HS-27A (cell line): ENCODE results near the gene SUMO2.
A peak's percentile ranks its signal among the peaks of the same experiment; 100 is the strongest.
"Not testable (repeated sequence)": the region's sequence is repeated elsewhere in the genome, so short reads cannot be mapped to it uniquely, and the experiment has no call there.

ENCODE experiments used
- DNase-seq: peaks from one replicate; pipeline ENCODE4 v3.0.0-alpha.2; 2012; ENCODE audit warnings: low read depth, missing footprints

SUMO2 gene

DNA sequence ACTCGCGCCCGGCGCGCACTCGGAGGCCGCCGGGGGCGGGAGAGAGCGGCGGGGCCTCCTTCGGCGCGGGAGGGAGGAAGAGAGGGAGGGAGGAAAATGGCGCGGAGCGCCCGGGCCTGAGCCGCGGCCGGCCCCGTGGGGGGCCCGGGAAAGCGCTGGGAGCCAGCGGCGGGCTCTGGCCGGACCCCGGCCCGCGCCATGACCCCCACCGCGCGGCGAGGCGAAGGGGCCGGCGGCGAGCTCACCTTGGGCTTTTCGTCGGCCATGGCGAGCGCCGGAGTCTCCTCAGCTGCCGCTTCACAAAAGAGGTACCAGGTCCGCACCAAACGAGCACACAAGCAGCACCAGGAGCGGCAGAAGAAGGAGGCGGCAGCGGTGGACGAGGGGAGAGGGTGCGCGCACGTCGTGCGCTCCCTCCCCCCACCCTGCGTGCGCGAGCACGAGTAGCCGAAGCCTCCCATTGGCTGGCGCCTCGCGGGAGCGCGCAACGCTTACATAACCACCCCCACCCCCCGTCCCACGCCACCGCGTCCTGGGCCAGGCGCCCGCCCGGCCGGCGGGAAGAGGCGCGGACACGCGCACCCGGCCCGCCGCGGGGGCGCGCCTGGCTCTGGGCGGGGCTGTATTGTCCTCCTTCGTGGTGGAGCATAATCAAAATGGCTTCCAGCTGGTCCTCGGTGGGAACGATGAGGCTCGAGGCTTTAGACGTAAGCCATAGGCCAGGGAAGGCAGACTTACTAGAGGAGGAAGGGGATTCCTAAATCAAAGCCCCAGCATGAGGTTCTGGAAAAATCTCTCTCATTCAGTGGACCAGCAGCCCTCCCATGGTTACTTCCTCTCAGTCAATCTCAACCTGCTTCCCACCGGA, at the start of gene SUMO2:
TSS of gene SUMO2 (minus strand) at position 391 of the 868 bp plus-strand sequence. CDS start at position 266, 125 bp downstream.
- peak; percentile 64 for DNase-seq

DNA sequence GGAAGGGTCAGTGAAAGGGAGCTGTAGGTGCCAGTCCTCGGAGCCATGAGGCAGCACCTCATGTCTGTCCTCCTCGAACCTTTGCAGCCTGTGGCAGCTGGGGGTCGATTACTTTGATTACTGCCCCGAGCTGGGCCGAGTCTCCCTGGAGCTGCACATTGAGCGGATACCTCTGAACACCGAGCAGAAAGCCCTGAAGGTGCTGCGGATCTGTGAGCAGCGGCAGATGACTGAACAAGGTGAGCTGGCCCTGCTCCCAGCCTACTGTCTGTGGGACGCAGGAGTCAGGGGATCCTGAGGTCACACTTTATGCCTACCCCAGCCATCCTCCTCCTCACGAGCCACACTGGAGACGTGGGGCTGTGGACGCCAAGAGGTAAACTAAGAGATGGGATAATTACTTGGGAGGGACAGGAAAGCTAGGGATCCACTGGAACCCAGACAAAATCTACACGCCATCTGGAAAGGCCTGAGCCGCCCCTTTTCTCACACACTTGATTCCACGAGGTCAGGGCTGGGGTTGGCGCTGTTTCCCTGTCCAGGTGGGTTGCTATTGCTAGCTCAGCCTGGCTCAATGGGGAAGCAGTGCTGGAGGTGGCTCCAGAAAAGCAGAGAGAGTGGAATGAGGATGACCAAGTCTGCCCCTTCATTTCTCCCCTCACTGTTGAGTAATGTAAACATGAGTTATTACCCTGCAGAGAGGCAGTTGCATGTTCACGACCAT, 49.1 kb upstream of the SUMO2 start:
- DNase-seq = no peak

DNA sequence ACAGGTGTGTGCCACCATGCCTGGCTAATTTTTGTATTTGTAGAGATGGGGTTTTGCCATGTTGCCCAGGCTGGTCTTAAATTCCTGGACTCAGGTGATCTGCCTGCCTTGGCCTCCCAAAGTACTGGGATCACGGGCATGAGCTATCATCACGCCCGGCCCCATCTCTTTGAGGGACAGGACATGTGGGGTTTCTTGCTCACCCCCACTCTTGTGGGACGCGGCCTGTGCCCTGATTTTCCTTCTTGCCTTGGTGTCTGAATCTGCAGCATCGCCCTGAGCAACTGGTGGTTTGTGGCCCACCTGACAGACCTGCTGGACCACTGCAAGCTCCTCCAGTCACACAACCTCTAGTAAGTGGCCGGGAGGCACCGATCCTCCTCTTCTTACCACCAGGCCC, 48.3 kb upstream of the SUMO2 start:
- no peak for DNase-seq

DNA sequence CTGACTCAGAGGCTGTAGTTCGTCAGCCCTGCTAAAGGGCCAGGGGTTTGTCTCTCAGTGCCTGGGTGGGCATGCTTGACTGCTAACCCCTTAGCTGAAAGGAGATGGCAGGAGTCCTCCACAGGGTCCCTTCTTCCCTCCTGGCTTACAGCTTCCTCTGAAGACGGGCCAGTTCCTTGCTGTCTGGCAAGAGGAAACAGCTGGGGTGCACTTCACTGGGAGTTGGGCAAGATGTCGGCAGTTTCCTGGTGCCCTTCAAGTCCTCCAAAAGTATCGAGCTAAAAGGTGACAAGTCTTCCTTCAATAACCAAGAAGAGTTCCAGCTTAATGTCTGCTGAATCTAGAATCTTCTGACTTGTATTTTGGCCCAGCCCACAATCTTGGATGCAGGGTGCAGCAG, 46.1 kb upstream of the SUMO2 start:
- DNase-seq = no peak

DNA sequence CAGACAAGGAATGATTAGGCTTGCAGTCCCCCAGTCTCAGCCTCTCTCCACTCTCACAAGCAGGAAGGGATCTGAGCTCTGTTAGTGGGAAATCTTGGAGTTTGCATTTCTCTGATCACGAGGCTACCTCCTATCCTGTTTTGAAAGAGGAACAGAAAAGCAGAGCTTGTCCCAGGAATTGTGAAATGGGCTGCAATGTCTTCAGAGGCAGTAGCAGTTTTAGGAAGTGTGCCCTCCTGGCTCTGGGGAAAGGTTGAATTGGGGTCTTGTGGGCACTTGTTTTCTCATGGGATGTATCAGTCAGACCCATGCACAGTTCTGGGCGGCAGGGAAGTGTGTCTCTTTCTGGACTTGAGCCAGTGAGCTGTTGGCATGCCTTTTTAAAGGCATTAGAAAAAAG, 45.5 kb upstream of the SUMO2 start:
- no peak for DNase-seq

DNA sequence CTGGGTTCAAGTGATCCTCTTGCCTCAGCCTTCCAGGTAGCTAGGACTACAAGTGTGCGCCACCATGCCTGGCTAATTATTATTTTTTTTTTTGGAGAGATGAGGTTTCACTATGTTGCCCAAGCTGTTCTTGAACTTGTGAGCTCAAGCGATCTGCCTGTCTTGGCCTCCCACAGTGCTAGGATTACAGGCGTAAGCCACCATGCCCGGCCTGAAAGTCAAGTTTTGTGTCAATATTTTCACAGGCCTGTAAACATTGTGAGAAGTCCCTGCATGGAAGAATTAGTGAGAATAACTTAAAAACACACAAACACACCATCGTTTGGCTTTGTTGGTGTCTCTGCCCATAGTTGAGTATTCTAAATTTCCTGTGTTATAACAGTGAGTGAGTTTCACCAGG, 45.0 kb upstream of the SUMO2 start:
- DNase-seq = no peak

DNA sequence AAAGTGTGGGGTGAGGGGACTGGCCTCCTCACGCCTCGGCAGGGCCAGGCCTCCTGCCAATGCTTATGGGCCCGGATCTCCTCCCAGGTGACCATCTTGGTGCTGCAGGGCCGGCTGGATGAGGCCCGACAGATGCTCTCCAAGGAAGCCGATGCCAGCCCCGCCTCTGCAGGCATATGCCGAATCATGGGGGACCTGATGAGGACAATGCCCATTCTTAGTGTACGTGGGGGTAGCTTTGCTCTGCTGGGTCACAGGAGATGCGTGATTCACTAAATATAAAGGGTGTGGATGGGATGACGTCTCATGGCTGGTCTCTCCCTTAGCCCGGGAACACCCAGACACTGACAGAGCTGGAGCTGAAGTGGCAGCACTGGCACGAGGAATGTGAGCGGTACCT, 42.3 kb upstream of the SUMO2 start:
- no peak for DNase-seq

DNA sequence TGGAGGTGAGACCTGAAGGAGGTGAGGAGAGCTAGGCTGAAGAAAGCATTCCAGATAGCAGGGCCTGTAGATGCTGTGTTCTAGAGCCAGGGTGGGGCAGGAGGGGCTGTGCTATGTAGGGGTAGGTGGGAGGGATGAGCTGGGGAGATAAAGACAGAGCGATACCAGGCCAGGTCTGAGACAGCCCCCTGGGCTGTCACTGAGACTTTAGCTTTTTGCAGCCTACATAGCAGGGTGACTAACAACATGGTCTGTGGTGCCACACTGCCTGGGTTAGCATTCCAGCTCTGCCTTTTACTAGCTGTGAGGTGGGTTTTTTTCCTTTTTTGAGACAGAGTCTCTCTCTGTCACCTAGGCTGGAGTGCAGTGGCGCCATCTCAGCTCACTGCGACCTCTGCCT, 37.1 kb upstream of the SUMO2 start:
- no peak for DNase-seq

DNA sequence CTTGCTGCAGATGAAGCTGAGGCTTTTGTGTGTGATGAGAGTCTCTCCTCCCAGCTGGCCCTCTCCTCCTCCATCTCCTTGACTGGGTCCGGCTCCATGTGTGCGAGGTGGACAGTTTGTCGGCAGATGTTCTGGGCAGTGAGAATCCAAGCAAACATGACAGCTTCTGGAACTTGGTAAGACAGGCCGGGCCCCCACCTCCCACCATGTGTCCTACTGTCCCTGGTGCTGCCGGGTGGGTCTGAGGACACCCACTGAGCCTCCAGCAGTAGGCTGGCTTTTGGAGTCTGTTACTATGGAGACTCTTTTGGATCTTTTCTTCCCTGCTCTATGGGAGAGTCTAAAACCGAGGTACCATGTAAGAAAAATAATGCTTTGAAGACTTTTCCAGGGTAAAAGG, 35.4 kb upstream of the SUMO2 start:
- DNase-seq = no peak

DNA sequence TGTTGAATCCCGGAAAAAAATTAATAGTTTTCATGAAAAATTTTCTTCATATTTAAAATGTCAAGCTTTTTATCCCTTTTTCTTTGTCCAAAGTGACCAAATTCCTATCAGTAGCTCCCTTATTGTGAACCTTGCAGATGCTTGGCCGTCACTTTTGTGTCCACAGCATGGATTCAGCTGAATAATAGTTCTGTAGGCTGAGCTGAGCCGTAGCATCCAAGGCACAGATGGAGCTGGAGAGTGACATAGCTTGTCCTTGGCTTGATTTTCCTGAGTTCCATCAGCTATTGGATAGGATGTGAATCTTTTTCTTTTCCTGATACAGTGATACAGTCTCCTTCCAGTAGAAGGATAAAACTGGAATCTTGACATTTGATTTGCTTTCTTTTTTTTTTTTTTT, 26.3 kb upstream of the SUMO2 start:
- DNase-seq = no peak

DNA sequence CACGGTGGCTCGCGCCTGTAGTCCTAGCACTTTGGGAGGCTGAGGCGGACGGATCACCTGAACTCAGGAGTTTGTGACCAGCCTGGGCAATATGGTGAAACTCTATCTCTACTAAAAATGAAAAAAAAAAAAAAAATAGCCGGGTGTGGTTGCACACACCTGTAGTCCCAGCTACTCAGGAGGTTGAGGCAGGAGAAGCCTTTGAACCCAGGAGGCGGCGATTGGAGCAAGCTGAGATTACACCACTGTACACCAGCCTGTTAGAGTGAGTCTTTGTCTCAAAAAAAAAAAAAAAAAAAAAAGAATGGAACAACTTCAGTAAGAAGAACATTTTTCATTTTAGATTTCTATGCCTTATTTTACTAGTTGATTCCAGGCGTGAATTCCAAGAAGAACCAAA, 25.4 kb upstream of the SUMO2 start:
- DNase-seq = no peak

DNA sequence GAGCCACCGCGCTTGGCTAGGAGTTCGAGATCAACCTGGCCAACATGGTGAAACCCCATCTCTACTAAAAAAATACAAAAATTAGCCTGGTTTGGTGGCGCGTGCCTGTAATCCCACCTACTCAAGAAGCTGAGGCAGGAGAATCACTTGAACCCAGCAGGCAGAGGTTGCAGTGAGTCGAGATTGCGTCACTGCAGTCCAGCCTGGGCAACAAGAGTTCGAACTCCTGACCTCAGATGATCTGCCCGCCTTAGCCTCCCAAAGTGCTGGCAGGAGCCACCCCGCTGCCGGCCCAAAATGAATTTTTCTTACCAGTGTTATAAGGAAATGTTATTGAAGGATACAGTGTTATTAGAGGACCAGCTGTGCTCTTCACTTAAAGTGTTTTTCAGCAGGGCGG, 25.0 kb upstream of the SUMO2 start:
- no peak for DNase-seq

DNA sequence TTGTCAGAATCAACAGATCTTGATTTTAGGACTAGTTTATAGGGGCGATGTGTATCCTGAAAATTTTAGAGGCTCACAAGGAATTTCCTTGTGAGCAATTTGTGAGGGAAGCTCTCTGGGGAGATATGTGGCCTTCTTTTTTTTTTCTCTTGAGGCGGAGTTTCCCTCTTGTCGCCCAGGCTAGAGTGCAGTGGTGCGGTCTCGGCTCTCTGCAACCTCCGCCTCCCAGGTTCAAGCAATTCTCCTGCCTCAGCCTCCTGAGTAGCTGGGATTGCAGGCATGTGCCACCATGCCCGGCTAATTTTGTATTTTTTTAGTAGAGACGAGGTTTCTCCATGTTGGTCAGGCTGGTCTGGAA, 24.3 kb upstream of the SUMO2 start:
- DNase-seq = not testable (repeated sequence)

DNA sequence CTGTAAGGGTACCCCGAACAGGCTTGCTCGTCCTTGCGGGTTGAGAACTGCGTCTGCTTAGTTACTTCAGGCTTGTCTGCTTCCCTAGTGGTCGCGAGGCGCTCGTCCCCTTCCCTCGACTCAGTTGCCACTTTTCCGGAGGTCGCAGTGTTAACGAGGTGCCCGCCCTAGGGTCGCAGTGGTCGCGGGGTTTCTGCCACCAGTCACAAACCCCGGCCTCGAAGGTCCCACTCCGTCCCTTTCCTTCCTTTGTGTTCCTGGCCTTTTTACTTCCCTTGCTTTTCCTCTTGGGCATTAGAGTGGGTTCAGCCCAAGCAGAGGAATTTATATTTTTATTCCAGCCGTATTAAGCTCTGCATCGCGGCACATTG, 23.0 kb upstream of the SUMO2 start:
- DNase-seq = no peak

DNA sequence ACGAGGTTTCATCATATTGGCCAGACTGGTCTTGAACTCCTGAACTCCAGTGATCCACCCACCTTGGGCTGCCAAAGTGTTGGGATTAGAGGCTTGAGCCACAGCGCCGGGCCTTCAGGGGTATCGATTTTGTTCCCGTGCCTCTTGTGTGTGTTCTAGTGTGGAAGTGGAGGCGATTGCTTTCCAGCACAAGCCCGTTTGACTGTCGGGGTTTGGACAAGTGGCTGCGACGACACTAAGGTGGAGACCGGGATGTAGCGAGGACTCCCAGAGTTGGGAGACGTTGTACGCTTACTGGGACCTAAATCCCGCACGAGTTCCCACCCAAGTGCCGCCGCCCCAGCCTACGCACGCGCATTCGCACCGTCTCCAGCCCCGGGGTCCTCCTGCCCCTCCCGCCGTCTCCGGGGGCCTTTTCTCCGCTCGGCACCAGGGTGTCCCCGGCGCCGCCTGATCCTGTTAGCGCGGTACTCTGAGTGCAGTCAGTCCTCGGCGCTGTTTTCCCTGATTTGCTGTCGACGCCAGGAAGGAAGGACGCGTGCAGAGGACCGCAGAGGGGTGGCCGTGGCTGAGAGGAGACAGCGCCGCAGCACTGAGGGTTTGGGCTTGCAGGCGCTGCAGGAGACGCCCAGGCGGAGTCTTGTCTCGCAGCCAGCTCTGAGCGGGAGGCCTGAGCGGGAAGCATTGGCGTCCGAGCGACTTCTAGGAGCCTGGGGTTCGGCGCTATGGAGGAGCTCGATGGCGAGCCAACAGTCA, 22.5 kb upstream of the SUMO2 start, which contains the start of gene NUP85:
TSS of gene NUP85 (plus strand) at position 643 of the 756 bp plus-strand sequence. CDS start at position 726, 83 bp downstream.
- DNase-seq = peak; percentile 75

DNA sequence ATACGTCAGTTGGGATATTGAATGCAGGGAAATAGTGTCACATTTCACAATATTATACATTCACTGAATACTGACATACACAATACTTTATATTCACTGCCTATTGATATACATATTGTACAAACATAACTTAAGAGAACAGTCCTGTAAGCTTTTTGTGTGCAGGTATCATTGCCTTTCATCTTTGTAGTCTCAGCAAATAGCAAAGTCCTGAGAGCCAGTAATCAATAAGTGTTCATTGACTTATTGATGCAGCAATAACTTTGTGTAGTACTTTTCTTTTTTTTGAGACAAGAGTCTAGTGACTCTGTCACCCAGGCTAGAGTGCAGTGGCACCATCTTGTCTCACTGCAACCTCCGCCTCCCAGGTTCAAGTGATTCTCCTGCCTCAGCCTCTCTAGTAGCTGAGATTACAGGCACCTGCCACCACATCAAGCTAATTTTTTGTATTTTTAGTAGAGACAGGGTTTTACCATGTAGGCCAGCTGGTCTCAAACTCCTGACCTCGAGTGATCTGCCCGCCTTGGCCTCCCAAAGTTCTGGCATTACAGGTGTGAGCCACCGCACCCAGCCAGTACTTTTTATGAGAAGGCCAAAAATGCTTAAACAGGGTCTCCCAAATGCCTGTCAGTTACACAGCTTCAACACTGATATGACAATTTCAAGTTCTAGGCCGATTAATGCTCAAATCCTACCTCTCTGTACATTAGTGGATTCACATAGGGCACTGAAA, 17.3 kb upstream of the SUMO2 start:
- DNase-seq = no peak

DNA sequence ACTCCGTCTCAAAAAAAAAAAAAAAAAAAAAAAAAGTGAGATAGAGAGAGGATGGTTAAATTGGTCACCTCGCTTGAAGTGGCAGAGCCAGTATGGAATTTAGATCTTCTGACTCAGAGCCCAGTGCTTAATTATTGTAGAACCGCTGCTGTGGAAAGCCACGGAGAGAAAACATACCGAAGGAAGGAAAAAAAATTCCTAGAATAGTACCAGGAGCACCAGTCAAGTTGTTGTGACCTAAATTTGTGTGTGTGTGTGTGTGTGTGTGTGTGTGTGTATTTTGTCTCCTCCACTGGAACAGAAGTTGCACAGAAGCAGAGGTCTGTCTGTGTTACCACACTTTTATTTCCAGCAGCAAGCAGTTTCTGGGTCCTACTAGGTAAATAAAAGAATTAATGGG, 12.1 kb upstream of the SUMO2 start:
- DNase-seq = no peak

DNA sequence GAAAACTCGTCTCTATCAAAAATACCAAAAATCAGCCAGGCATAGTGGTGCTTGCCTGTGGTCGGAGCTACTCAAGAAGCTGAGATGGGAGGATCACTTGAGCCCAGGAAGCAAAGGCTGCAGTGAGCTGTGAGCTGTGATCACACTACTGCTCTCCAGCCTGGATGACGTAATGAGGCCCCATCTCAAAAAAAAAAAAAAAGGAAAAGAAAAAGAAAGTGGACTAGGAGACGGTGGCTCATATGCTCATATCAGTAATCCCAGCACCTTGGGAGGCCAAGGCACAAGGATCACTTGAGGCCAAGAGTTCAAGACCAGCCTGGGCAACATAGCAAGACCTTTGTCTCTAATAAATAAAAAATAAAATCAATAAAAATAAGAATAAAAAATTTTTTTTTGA, 8.8 kb upstream of the SUMO2 start:
- DNase-seq = no peak

DNA sequence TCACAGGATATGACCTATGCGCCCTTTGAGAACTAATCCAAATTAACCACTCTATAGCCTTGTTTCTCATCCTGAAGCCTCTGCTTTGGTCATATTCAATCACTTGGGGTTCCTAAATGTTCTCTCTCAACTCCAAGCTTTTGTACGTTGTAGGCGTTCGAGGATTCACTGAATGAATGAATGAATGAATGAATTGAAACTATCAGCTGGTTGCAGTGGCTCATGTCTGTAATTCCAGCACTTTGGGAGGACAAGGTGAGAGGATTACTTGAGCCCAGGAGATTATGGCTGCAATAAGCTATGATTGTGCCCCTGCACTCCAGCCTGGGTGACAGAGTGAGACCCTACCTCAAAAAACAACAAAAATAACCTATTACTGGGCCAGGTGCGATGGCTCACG, 5.9 kb upstream of the SUMO2 start:
- DNase-seq = no peak

DNA sequence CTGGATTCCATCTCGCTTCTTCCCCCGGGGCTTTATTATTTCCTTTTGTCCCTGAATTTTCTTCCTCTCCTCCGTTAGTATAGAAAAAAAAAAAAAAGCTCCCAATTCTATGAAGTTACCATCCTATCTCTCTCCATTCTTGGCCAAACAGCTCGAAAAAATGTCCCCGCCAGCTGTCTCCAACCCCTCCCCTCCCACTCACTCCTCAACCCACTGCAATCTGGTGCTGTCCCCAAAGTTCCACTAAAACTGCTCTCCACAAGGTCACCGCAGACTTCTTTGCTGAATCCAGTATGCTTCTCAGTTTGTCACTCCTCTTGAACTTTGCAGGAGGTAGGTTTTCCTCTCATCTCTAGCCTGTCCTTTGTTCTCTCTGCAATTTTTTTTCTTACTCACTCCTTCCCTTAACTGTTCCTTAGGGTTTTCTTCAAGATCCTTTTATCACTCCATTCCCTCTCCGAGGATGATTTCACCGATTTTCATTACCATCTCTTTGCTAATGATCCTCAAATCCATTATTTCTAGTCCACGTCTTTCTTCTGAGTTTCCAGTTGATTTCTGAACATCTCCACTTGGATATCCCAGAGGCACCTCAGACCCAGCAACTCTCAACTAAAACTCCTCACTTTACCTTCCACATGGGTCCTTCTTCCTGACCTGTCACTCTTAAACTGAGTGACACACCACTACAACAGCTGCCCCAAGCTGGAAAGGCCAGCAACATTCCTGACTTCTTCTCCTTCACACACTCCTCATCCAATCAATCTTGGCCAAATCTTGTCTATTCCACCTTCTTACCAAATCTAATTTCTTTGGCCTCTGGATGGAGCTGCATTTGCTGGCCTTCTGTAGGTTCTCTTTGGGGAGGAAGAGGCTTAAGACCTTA, 1.5 kb upstream of the SUMO2 start:
- DNase-seq = no peak

DNA sequence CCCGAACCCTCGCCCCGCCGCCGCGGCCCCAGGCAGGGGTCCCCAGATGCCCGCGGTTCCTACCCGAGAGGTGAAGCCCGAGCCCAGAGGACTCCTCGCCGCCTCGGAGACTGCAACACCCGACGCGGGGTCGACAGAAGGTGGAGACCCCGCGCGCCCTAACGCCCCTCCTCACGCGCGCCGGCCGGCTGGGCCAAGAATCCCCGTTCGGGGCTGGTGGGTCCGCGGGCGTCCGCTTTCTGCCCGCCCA, 515 bp downstream of the SUMO2 start:
- no peak for DNase-seq
